Small intestine (tissue), 7 donors: Measurements from ENCODE around the gene C14orf93. TPM values are rescaled to one million over a fixed set of nuclear protein-coding genes. Genes with fewer than 3 reads are reported as not detected.

Experiments used
- DNase-seq, 2 donors: peaks; one replicate each; pipeline versions ENCODE4 v3.0.0 to v3.0.0-alpha.2; 2013
- FAIRE-seq: peaks from 2 replicates; lab custom pipeline; 2012; peaks lifted over from hg19 to GRCh38; lab: Jason Lieb, UNC
- H3K27ac ChIP-seq, 3 donors: one replicate each; pipeline ENCODE4 v1.5.1; 2013; ENCODE audit warnings: low read length in 2 of 3, mild to moderate bottlenecking in 2 of 3, control low read depth in 1 of 3, inconsistent platforms in 1 of 3, low read depth in 1 of 3, moderate library complexity in 1 of 3
- H3K27me3 ChIP-seq, 3 donors: one replicate each; pipeline ENCODE4 v1.6.1; 2013; ENCODE audit warnings: low read length in 3 of 3, inconsistent platforms in 1 of 3; ENCODE audit not compliant: control insufficient read depth in 3 of 3, insufficient read depth in 3 of 3
- H3K36me3 ChIP-seq, 3 donors: one replicate each; pipeline ENCODE4 v1.6.1; 2013; ENCODE audit warnings: low read length in 3 of 3, inconsistent platforms in 1 of 3, low read depth in 1 of 3, mild to moderate bottlenecking in 1 of 3, moderate library complexity in 1 of 3; ENCODE audit not compliant: control insufficient read depth in 3 of 3, insufficient read depth in 2 of 3
- H3K4me1 ChIP-seq, 3 donors: one replicate each; pipeline ENCODE4 v1.6.1; 2013; ENCODE audit warnings: low read length in 2 of 3, inconsistent platforms in 1 of 3, low read depth in 1 of 3, mild to moderate bottlenecking in 1 of 3, moderate library complexity in 1 of 3; ENCODE audit not compliant: control insufficient read depth in 3 of 3, insufficient read depth in 2 of 3
- H3K4me3 ChIP-seq, 3 donors: one replicate each; pipeline ENCODE4 v1.5.1; 2013; ENCODE audit warnings: low read length in 3 of 3, control low read depth in 1 of 3, inconsistent platforms in 1 of 3, low read depth in 1 of 3, mild to moderate bottlenecking in 1 of 3, moderate library complexity in 1 of 3
- H3K9me3 ChIP-seq, 2 donors: one replicate each; pipeline ENCODE4 v1.6.1; 2013; ENCODE audit warnings: low read depth in 1 of 2, low read length in 1 of 2; ENCODE audit not compliant: control insufficient read depth in 2 of 2, insufficient read depth in 1 of 2
- WGBS, 3 donors: extraction: QIAGEN DNeasy Blood & Tissue Kit; methylation state at CpG; one replicate each; pipeline ENCODE4 v1.1.7; 2013; 5-methylcytosine and 5-hydroxymethylcytosine counted together
- polyA plus RNA-seq, 4 donors: library from polyadenylated mRNA; stranded (reverse) in 3 of 4; unstranded in 1 of 4; fragments of 200-250 nt in 3 of 4; fragments of 120-200 nt in 1 of 4; gene quantifications; one replicate each; pipeline versions ENCODE4 v1.2.1 to v1.2.3, GENCODE V29; 2013
- donor health status: healthy with polysubstance abuse.
- donor health status: control.
- donor health status: control.
- donor health status: Bipolar disorder and iron deficiency.
- donor health status: healthy.

Gene C14orf93
- polyA plus RNA-seq, 4 donors: 4.9 to 17.0 (median 7.9) TPM

DNA sequence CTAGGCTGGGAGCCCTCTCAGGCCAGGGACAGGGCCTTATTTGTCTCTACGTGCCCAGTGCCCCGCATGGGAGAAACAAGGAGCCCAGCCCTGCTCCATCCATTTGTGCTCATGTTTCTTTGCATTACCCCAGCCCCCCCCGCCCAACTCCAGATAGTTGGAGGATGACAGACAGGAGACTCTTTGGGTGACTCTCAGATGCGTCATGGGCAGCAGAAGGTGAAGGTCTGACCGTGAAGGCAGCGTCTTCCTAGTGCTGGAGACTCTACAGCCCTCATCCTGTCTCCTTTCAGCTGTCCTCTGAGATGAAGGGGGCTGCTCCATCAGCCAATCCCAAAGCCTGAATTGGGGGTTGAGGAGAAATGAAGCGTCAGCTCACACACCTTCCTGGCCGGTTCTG, 31.8 kb upstream of the C14orf93 start:
- no peaks in the 10 kb centered on the region for H3K27me3 ChIP-seq
- no peak overlapping the region for H3K4me3 ChIP-seq
- FAIRE-seq: no peak
- H3K4me1 ChIP-seq: no peaks in the 10 kb centered on the region
- DNase-seq: no peak
- no peaks in the 10 kb centered on the region for H3K9me3 ChIP-seq
- 83 to 85% (median 84%) methylated on average over 8 of the region's 8 CpGs for WGBS, 3 donors
- no peak overlapping the region for H3K27ac ChIP-seq
- H3K36me3 ChIP-seq: no peaks in the 10 kb centered on the region

DNA sequence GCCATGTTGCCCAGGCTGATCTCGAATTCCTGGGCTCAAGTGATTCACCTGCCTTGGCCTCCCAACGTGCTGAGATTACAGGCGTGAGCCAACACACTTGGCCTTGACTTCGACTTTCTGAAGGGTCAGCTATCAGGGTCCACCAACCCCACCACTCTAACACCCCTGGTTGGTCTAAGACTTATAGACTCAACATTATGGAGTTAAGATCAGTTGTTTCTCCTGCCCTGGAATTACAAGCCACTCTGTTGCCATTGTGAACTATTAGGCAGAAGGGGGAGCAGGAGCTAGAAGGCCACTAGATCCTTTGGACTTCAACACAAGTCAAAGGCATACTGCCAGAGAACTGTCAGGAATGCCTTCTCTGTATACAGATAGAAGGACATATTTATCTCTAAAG, 30.2 kb upstream of the C14orf93 start:
- H3K4me3 ChIP-seq: no peak overlapping the region
- no peaks in the 10 kb centered on the region for H3K9me3 ChIP-seq
- WGBS, 3 donors: 80 to 85% (median 83%) methylated on average over 4 of the region's 4 CpGs
- H3K4me1 ChIP-seq: no peaks in the 10 kb centered on the region
- no peaks in the 10 kb centered on the region for H3K27me3 ChIP-seq
- no peaks in the 10 kb centered on the region for H3K36me3 ChIP-seq
- DNase-seq (no peak), FAIRE-seq (no peak)
- no peak overlapping the region for H3K27ac ChIP-seq

DNA sequence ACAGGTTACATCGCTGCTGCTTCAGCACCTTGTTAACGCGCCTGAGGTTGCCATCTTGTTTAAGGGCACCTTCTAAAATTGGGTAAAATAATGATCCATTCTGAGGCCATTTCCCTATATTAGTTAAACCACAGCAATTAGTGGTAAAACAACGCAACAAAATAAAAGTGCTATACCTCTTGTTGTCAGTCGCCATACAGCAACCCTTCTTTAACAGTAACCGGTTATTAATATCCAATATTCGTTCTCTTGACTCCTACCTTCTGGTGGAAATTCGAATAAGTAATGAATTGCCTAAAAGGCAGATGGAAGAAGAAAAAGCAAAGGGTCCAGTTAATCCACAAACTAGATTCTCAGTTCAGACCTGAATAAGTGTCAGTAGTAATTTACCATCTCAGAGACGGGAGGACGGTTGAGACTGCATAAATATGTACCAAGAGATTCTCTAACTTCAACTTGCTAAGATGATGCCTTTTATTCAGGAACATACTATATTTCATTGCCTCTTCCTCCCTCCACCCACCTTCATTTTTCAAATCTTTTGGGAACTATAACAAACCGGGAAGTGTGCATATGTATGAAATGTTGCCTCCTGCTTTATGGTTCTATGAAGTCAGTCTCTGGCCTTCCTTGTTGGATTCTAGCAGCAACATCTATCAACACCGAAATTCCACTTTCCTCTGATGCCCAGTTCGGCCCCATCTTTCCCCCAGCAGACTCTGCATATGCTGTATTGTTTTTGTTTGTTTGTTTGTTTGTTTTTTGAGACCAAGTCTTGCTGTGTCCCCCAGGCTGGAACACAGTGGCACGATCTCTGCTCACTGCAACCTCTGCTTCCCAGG, 25.6 kb upstream of the C14orf93 start:
- FAIRE-seq (no peak), DNase-seq (no peak)
- Histone ChIP-seq H3K36me3 (peaks cover 2 to 18% (median 3%) of the 10 kb centered on the region in 3 donors), H3K27me3 (no peaks in the 10 kb centered on the region), H3K9me3 (no peaks in the 10 kb centered on the region), H3K27ac (peak overlapping the region; percentile 35 to 91 (median 91)), H3K4me1 (peaks cover 4 to 10% (median 8%) of the 10 kb centered on the region in 3 donors), H3K4me3 (peak overlapping the region in 2 of 3 donors; percentile 64 to 67)
- WGBS, 3 donors: 69 to 74% (median 73%) methylated on average over 14 of the region's 14 CpGs

DNA sequence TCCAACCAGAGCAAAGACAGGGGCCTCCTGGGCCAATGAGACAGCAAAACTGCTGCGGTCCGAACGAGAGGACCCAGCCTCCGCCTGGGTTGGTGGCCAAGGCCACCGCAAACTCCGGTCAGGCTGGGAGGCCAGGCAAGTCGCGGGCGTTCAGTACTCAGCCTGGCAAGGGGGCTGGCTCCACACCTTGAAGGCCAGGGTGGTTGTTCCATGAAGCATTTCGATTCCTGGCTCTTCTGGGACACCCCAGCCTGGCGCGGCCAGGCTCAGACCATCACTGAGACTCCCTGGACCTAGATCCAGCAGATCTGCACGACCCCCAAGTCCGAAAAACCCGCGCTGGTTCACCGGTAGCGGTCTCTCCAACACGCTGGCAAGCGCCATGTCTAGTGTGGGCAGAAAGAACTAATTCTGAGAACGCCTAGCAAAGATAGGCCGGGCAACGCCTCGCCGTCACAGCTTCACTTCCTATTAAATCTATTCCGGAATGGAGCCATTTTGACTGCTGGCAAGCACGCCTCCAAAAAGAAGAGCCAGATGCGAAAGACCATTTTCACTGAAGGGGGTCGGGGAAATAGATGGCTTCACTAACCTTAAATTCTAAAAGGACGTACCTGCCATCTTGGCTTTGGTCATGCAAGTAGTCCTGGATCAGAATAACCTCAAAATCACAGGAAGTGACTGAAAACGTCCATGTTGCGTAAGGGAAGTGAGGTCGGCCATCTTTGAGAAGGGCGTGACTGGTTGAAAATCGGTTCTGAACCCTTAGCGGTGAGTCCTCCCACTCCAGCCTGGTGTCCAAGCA, 24.8 kb upstream of the C14orf93 start, which contains the start of gene PSMB5:
PSMB5 (minus strand) TSS at position 403 of the 805 bp plus-strand sequence; CDS start at position 384, 19 bp downstream.
- Histone ChIP-seq H3K36me3 (peaks cover 2 to 24% (median 3%) of the 10 kb centered on the region in 3 donors), H3K9me3 (no peaks in the 10 kb centered on the region), H3K27me3 (no peaks in the 10 kb centered on the region), H3K4me1 (peaks cover 4 to 10% (median 8%) of the 10 kb centered on the region in 3 donors), H3K27ac (peak within 1 kb of the TSS; percentile 35 to 91 (median 91)), H3K4me3 (peak within 1 kb of the TSS; percentile 64 to 91 (median 67))
- peak; percentile 94 to 97 for DNase-seq
- FAIRE-seq: no peak
- WGBS, 3 donors: 0% methylated on average over 36 of the region's 36 CpGs

DNA sequence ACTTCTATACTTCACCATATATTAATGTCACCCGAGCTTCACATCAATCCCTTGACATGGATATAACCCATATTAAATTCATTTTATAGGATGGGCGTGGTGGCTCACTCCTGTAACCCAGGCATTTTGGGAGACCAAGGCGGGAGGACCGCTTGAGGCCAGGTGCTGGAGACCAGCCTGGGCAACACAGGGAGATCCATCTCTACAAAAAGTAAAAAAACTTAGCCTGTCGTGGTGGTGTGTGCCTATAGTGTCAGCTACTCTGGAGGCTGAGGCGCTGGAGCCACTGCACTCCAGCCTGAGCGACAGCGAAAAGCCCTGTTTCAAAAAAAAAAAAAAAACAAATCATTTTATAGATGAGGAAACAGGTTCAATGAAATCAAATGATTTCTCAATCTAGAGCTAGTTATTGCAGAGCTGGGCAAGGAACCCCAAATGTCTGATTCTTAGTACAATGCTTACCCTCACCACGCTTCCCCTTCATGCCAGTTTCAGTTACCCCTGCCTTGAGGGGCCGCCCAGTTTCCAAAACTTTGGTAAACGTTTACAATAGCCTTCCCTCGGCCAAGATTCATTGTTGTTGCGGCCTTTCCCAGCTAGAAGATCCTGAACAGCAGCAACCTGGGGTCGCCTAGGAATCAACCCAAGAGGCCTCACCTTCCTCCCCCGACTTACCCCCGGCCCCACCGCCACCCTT, 24.0 kb upstream of the C14orf93 start:
- peaks cover 3 to 30% (median 4%) of the 10 kb centered on the region in 3 donors for H3K36me3 ChIP-seq

DNA sequence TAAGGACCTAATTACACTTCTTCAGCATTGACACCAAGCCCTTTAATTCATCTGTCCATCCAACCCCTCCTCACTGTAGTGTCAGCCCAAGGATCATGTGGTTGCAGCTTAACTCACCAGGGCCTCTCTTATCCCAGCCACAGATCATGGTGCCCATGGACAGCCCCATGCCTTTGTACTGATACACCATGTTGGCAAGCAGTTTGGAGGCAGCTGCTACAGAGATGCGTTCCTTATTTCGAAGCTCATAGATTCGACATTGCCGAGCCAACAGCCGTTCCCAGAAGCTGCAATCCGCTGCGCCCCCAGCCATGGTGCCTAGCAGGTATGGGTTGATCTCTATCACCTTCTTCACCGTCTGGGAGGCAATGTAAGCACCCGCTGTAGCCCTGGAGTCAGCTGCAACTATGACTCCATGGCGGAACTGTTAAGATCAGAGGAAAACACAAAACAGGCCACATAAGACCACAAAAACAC, 23.3 kb upstream of the C14orf93 start:
- Histone ChIP-seq H3K27ac (no peak overlapping the region), H3K27me3 (no peaks in the 10 kb centered on the region), H3K9me3 (no peaks in the 10 kb centered on the region), H3K4me3 (no peak overlapping the region), H3K4me1 (peaks cover 4 to 11% (median 10%) of the 10 kb centered on the region in 3 donors), H3K36me3 (peaks cover 5 to 30% (median 7%) of the 10 kb centered on the region in 3 donors)
- DNase-seq (no peak), FAIRE-seq (no peak)
- WGBS, 3 donors: 90 to 94% (median 93%) methylated on average over 10 of the region's 10 CpGs

More for the DNA sequence above, 24.0 kb upstream of the C14orf93 start:
- FAIRE-seq (no peak), DNase-seq (no peak)
- Histone ChIP-seq H3K27ac (peak overlapping the region; percentile 35 to 91 (median 91)), H3K27me3 (no peaks in the 10 kb centered on the region), H3K9me3 (no peaks in the 10 kb centered on the region), H3K4me3 (peak overlapping the region; percentile 64 to 91 (median 67)), H3K4me1 (peaks cover 4 to 10% (median 8%) of the 10 kb centered on the region in 3 donors)
- WGBS, 3 donors: 33 to 38% (median 37%) methylated on average over 17 of the region's 17 CpGs

DNA sequence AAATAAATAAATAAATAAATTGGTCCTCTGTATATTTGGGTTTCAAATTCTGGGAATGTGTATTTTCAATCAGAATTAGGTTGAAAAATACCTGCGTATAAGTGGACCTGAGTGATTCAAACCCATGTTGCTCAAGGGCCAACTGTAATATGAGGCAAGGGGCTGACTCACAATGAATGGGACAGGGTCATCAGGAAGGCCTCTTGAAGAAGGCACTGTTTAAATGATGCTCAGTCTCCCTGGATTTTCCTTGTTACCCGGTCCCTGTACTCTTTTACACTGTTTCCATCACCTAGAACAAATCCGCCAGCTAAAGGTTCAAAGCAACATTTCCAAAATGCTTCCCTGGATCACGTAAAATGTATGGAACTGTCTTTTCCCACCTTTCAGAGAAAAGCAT, 21.0 kb upstream of the C14orf93 start:
- Histone ChIP-seq H3K27me3 (no peaks in the 10 kb centered on the region), H3K36me3 (peaks cover 7 to 39% (median 9%) of the 10 kb centered on the region in 3 donors), H3K4me3 (no peak overlapping the region), H3K27ac (no peak overlapping the region), H3K9me3 (no peaks in the 10 kb centered on the region), H3K4me1 (peaks cover 4 to 11% (median 10%) of the 10 kb centered on the region in 3 donors)
- DNase-seq: no peak
- WGBS, 3 donors: 98% methylated on average over 4 of the region's 4 CpGs
- no peak for FAIRE-seq
